ENCODE measurements around the gene ZSWIM3.

ZSWIM3 gene

GRCh38 chr20:45848969-45849582 is 8.3 kb upstream of the ZSWIM3 start:
- no peak for TF ChIP-seq CTCF (conservative IDR thresholded peaks at IDR 0.05; ENCODE audit: low read depth, low read length)
- no peak for DNase-seq (ENCODE audit: low read depth)
- H3K4me3 ChIP-seq (ENCODE audit: low read depth, low read length), result no peak overlapping the region

DNA sequence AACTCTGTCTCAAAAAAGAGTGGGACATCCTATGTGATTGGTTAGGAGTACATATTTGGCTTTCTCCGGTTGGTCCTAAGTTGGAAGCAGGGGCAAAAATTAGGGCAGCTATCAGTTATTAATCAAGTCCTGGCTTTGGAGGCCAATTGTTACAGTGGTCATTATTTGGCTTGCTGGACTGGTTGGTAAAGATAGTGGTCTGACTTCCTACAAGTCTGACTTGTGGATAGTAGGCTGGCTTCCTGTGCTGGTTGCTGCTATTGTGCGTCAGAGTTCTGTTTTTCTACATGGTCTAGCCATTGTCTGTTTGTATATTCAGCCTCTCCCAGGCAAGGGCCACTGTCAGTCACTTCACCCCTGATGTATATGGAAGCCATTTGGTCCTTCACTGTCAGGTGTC is 7.2 kb upstream of the ZSWIM3 start:
- no peak overlapping the region for H3K4me3 ChIP-seq (ENCODE audit: low read depth, low read length)
- no peak for TF ChIP-seq CTCF (conservative IDR thresholded peaks at IDR 0.05; ENCODE audit: low read depth, low read length)
- DNase-seq (ENCODE audit: low read depth), result no peak

- TF ChIP-seq CTCF (conservative IDR thresholded peaks at IDR 0.05; ENCODE audit: low read depth, low read length), result no peak
- no peak for DNase-seq (ENCODE audit: low read depth)
- no peak overlapping the region for H3K4me3 ChIP-seq (ENCODE audit: low read depth, low read length)
Measured at GRCh38 chr20:45850926-45851325, 6.5 kb upstream of the ZSWIM3 start.

DNA sequence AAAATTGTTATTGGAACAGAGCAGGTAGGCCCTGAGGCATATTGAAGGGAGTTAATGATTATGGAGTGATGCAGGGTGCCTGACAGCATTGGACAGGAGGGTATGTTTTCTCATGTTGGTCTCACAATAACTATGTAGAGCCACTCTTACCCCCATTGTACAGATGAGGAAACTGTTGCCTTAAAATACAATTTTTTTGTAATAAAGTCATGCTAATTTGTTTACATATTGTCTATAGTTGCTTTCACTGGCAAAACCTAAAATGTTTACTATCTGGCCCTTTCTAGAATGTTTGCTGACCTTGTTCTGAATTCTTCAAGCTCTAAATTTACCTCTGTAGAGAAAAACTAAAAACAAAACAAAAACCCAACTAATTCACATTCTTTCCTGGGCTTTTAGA is 5.9 kb upstream of the ZSWIM3 start:
- DNase-seq (ENCODE audit: low read depth), result no peak
- TF ChIP-seq CTCF (conservative IDR thresholded peaks at IDR 0.05; ENCODE audit: low read depth, low read length), result no peak
- H3K4me3 ChIP-seq (ENCODE audit: low read depth, low read length), result no peak overlapping the region

DNA sequence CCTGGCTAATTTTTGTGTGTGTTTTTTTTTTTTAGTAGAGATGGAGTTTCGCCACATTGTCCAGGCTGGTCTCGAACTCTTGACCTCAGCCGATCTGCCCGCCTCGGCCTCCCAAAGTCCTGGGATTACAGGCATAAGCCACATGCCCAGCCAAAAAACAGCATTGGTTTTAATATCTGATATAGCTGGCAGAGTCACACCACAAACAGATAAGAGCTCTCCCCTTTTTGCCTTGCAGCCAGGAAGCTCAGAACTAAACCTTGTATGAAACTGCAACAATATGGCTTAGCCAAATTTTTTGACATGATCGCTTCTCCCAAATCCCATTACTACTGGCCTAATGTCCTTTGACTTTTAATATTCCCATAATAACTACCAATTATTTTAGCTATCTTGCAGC is 5.1 kb upstream of the ZSWIM3 start:
- no peak for TF ChIP-seq CTCF (conservative IDR thresholded peaks at IDR 0.05; ENCODE audit: low read depth, low read length)
- no peak overlapping the region for H3K4me3 ChIP-seq (ENCODE audit: low read depth, low read length)
- DNase-seq (ENCODE audit: low read depth), result no peak

DNA sequence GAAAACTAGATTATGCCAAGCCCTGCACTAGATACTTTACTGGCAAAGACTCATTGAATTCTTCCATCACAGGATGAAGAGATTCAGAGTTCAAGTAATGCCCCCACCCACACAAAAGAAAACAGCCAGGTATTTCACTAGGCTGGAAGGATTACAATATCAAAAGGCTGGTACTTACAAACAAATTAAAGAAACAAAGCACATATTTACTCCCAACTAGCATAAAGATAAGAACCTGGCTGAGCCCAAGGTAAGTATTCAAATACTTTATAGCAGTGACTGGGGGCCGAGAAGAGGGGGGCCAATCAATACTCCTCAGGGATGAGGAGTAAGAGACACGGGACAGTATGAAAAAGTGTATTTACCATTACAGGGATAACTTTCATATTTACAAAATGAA is 3.9 kb upstream of the ZSWIM3 start:
- no peak overlapping the region for H3K4me3 ChIP-seq (ENCODE audit: low read depth, low read length)
- DNase-seq (ENCODE audit: low read depth), result no peak

More for the DNA sequence above, 3.9 kb upstream of the ZSWIM3 start:
- no peak for TF ChIP-seq CTCF (conservative IDR thresholded peaks at IDR 0.05; ENCODE audit: low read depth, low read length)
